Esophagus (tissue), 2 donors: ENCODE measurements around the gene SV2A. TPM values are rescaled to one million over a fixed set of nuclear protein-coding genes. Genes with fewer than 3 reads are reported as not detected.
"Not testable (repeated sequence)": the region's sequence is repeated elsewhere in the genome, so short reads cannot be mapped to it uniquely, and the experiment has no call there.

Source experiments
- H3K27ac ChIP-seq, 2 donors: one replicate each; pipeline ENCODE4 v1.5.1; 2013; ENCODE audit warnings: low read depth in 2 of 2, mild to moderate bottlenecking in 2 of 2, inconsistent platforms in 1 of 2, low read length in 1 of 2, moderate library complexity in 1 of 2
- H3K27me3 ChIP-seq, 2 donors: one replicate each; pipeline ENCODE4 v1.6.1; 2013; ENCODE audit warnings: low read length in 2 of 2, control low read depth in 1 of 2, mild to moderate bottlenecking in 1 of 2; ENCODE audit not compliant: insufficient read depth in 2 of 2, control insufficient read depth in 1 of 2
- H3K36me3 ChIP-seq, 2 donors: one replicate each; pipeline ENCODE4 v1.6.1; 2013; ENCODE audit warnings: low read length in 1 of 2; ENCODE audit not compliant: control insufficient read depth in 2 of 2, insufficient read depth in 2 of 2
- H3K4me1 ChIP-seq, 2 donors: one replicate each; pipeline ENCODE4 v1.6.1; 2013; ENCODE audit warnings: low read length in 1 of 2; ENCODE audit not compliant: control insufficient read depth in 2 of 2, insufficient read depth in 2 of 2
- H3K4me3 ChIP-seq, 2 donors: one replicate each; pipeline ENCODE4 v1.5.1; 2013; ENCODE audit warnings: low read length in 2 of 2, mild to moderate bottlenecking in 2 of 2, low read depth in 1 of 2, moderate library complexity in 1 of 2
- H3K9me3 ChIP-seq, 2 donors: one replicate each; pipeline ENCODE4 v1.6.1; 2013; ENCODE audit warnings: mild to moderate bottlenecking in 2 of 2, low read depth in 1 of 2, low read length in 1 of 2, moderate library complexity in 1 of 2; ENCODE audit not compliant: control insufficient read depth in 2 of 2, insufficient read depth in 1 of 2
- WGBS, 2 donors: extraction: QIAGEN DNeasy Blood & Tissue Kit; methylation state at CpG; one replicate each; pipeline ENCODE4 v1.1.7; 2013; 5-methylcytosine and 5-hydroxymethylcytosine counted together
- polyA plus RNA-seq, 2 donors: library from polyadenylated mRNA; stranded (reverse); fragments of 200-250 nt; gene quantifications; one replicate each; pipeline ENCODE4 v1.2.3, GENCODE V29; 2013
- donor health status: healthy with polysubstance abuse.
- donor health status: Bipolar disorder and iron deficiency.

SV2A gene
- polyA plus RNA-seq, 2 donors: 0.49 to 0.67 TPM

GRCh38 chr1:149896575-149896974, 21.1 kb downstream of the SV2A start:
- Histone ChIP-seq H3K27me3 (no peaks in the 10 kb centered on the region), H3K27ac (no peak overlapping the region), H3K4me1 (peaks cover 0 to 7% of the 10 kb centered on the region in 2 donors), H3K4me3 (no peak overlapping the region), H3K9me3 (no peaks in the 10 kb centered on the region), H3K36me3 (no peaks in the 10 kb centered on the region)
- 92 to 94% methylated on average over 4 of the region's 4 CpGs for WGBS, 2 donors

DNA sequence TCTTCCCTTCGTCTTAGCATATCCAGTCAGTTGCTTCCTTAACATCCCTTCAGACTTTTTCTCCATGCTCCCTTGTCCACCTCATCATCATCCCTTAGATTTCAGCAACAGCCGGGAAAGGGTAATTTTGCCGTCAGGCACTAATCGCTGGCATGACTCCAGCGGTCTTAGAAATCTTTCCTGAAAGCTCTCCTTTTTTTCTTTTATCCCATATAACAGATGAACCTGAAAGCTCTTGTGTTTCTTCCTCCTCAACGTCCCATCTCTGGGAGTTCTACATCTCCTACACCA, 28.7 kb downstream of the SV2A start:
- Histone ChIP-seq H3K4me1 (no peaks in the 10 kb centered on the region), H3K4me3 (peak overlapping the region; percentile 47 to 71), H3K27me3 (no peaks in the 10 kb centered on the region), H3K9me3 (no peaks in the 10 kb centered on the region), H3K36me3 (no peaks in the 10 kb centered on the region), H3K27ac (peak overlapping the region; percentile 99 to 100)
- WGBS, 2 donors: 14 to 28% methylated on average over 6 of the region's 6 CpGs

- peak overlapping the region; percentile 47 to 71 for H3K4me3 ChIP-seq
- H3K4me1 ChIP-seq: no peaks in the 10 kb centered on the region
- no peaks in the 10 kb centered on the region for H3K36me3 ChIP-seq
- 2 to 3% methylated on average over 28 of the region's 28 CpGs for WGBS, 2 donors
- H3K27ac ChIP-seq: peak overlapping the region; percentile 99 to 100
- no peaks in the 10 kb centered on the region for H3K27me3 ChIP-seq
- no peaks in the 10 kb centered on the region for H3K9me3 ChIP-seq
These were observed 29.2 kb downstream of the SV2A start for GRCh38 chr1:149888247-149888998.

DNA sequence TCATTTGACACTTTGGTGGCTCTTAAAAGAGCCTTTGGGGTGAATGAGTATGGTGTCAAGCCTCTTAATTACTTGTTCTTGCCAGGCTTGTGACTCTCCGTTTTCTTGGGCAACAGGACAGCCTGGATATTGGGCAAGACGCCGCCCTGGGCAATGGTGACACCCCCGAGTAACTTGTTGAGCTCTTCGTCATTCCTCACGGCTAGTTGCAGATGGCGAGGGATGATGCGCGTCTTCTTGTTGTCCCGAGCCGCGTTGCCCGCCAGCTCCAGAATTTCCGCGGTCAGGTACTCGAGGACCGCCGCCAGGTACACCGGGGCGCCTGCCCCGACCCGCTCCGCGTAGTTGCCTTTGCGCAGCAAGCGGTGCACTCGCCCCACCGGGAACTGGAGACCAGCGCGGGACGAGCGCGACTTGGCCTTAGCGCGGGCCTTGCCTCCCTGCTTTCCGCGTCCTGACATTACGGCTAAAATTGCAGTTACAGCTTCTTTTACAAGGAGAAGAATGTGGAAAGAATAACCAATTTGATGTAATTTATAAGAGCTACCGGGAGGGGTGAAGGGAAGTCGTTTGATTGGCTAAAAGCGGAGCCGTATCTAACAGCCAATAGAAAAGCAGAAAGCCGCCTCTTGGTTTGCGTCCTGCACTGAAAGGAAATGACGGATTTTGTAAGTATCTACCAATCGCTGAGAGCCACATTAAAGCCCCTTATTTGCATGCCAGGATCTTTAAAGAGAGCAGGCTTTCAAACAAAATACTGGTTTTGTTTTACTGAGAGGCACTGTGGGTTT, 30.0 kb downstream of the SV2A start:
- H3K4me3 ChIP-seq: peak overlapping the region; percentile 58 to 71
- H3K9me3 ChIP-seq: no peaks in the 10 kb centered on the region
- WGBS, 2 donors: 0 to 1% methylated on average over 46 of the region's 46 CpGs
- H3K4me1 ChIP-seq: no peaks in the 10 kb centered on the region
- peak overlapping the region; percentile 99 to 100 for H3K27ac ChIP-seq
- H3K27me3 ChIP-seq: no peaks in the 10 kb centered on the region
- H3K36me3 ChIP-seq: no peaks in the 10 kb centered on the region

DNA sequence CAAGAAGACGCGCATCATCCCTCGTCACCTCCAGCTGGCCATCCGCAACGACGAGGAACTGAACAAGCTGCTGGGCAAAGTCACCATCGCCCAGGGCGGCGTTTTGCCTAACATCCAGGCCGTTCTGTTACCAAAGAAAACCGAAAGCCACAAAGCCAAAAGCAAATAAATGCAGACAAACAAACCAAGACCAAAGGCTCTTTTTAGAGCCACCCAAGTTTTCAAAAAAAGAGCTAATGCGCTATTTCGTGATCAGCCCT, 30.5 kb downstream of the SV2A start:
- H3K36me3 ChIP-seq, H3K27me3 ChIP-seq, H3K9me3 ChIP-seq, H3K4me1 ChIP-seq: not testable (repeated sequence)
- 0 to 1% methylated on average over 9 to 13 of the region's 13 CpGs for WGBS, 2 donors
- peak overlapping the region; percentile 58 to 71 for H3K4me3 ChIP-seq
- H3K27ac ChIP-seq: peak overlapping the region; percentile 99 to 100

GRCh38 chr1:149886396-149887195, 31.0 kb downstream of the SV2A start:
- Histone ChIP-seq H3K36me3 (no peaks in the 10 kb centered on the region), H3K4me1 (no peaks in the 10 kb centered on the region), H3K27ac (peak overlapping the region; percentile 99 to 100), H3K27me3 (no peaks in the 10 kb centered on the region), H3K4me3 (peak overlapping the region; percentile 60 to 71), H3K9me3 (no peaks in the 10 kb centered on the region)
- WGBS, 2 donors: 0% methylated on average over 62 of the region's 62 CpGs

GRCh38 chr1:149886121-149886395, 31.6 kb downstream of the SV2A start:
- not testable (repeated sequence) for H3K27me3 ChIP-seq, H3K36me3 ChIP-seq, H3K9me3 ChIP-seq, H3K4me1 ChIP-seq
- peak overlapping the region; percentile 91 to 100 for H3K27ac ChIP-seq
- peak overlapping the region; percentile 60 to 71 for H3K4me3 ChIP-seq
- 0% methylated on average over 15 to 19 of the region's 19 CpGs for WGBS, 2 donors

GRCh38 chr1:149885339-149886120, 32.1 kb downstream of the SV2A start:
- Histone ChIP-seq H3K36me3 (no peaks in the 10 kb centered on the region), H3K9me3 (no peaks in the 10 kb centered on the region), H3K4me3 (peak overlapping the region; percentile 60 to 71), H3K4me1 (no peaks in the 10 kb centered on the region), H3K27me3 (no peaks in the 10 kb centered on the region), H3K27ac (peak overlapping the region; percentile 91 to 100)
- WGBS, 2 donors: 0 to 1% methylated on average over 36 of the region's 36 CpGs
